GM18508 (cell line): ENCODE results near the gene NELL1.

ENCODE experiments used
- ATAC-seq: cut with Tn5 transposase; IDR thresholded peaks from one replicate; pipeline ENCODE4 v1.9.1; 2021; ENCODE audit warnings: moderate number of reproducible peaks; ENCODE audit not compliant: insufficient read depth, unreplicated experiment

Gene NELL1

GRCh38 chr11:21396342-21397008 lies 727.1 kb downstream of the NELL1 start:
- ATAC-seq = no peak

GRCh38 chr11:21398195-21398594 lies 728.8 kb downstream of the NELL1 start:
- ATAC-seq = no peak

- no peak for ATAC-seq
These were observed 732.1 kb downstream of the NELL1 start for GRCh38 chr11:21401496-21401895.

GRCh38 chr11:21402274-21402673 lies 732.9 kb downstream of the NELL1 start:
- ATAC-seq = no peak

GRCh38 chr11:21403069-21403468 lies 733.7 kb downstream of the NELL1 start:
- ATAC-seq = no peak

- no peak for ATAC-seq
These were observed 736.0 kb downstream of the NELL1 start for GRCh38 chr11:21405422-21405821.

GRCh38 chr11:21410513-21410912 lies 741.1 kb downstream of the NELL1 start:
- ATAC-seq = no peak

GRCh38 chr11:21411104-21411503 lies 741.7 kb downstream of the NELL1 start:
- ATAC-seq = no peak

GRCh38 chr11:21411597-21411996 lies 742.2 kb downstream of the NELL1 start:
- no peak for ATAC-seq

- no peak for ATAC-seq
These were observed 743.4 kb downstream of the NELL1 start for GRCh38 chr11:21412652-21413383.

- no peak for ATAC-seq
These were observed 745.6 kb downstream of the NELL1 start for GRCh38 chr11:21414953-21415352.

- no peak for ATAC-seq
These were observed 746.2 kb downstream of the NELL1 start for GRCh38 chr11:21415606-21416005.

- ATAC-seq = no peak
These were observed 752.4 kb downstream of the NELL1 start for GRCh38 chr11:21421711-21422329.

- no peak for ATAC-seq
These were observed 757.5 kb downstream of the NELL1 start for GRCh38 chr11:21426931-21427330.

GRCh38 chr11:21427726-21428125 lies 758.3 kb downstream of the NELL1 start:
- ATAC-seq = no peak

- ATAC-seq = no peak
These were observed 759.4 kb downstream of the NELL1 start for GRCh38 chr11:21428796-21429195.

GRCh38 chr11:21429401-21429800 lies 760.0 kb downstream of the NELL1 start:
- no peak for ATAC-seq

GRCh38 chr11:21430537-21430936 lies 761.2 kb downstream of the NELL1 start:
- ATAC-seq = no peak

- ATAC-seq = peak; percentile 90
These were observed 777.7 kb downstream of the NELL1 start for GRCh38 chr11:21446939-21447590.

- ATAC-seq = no peak
These were observed 778.5 kb downstream of the NELL1 start for GRCh38 chr11:21447871-21448270.

GRCh38 chr11:21456186-21456585 lies 786.8 kb downstream of the NELL1 start:
- ATAC-seq = no peak
